HG02642 (cell line): ENCODE results near the gene CANX.
"Not testable (repeated sequence)": the region's sequence is repeated elsewhere in the genome, so short reads cannot be mapped to it uniquely, and the experiment has no call there.

Source experiments
- ATAC-seq: cut with Tn5 transposase; IDR thresholded peaks from one replicate; pipeline ENCODE4 v1.9.1; 2021; ENCODE audit warnings: mild to moderate bottlenecking; ENCODE audit not compliant: unreplicated experiment, poor library complexity

The CANX gene

GRCh38 chr5:179698935-179699615, at the start of gene CANX:
Gene CANX, plus strand, starts transcription at chr5:179698967. Its CDS starts 6,715 bp downstream, at chr5:179705682.
- ATAC-seq, result peak; percentile 18

- not testable (repeated sequence) for ATAC-seq
These were observed 49.5 kb upstream of the CANX start for GRCh38 chr5:179649166-179649703.

GRCh38 chr5:179650245-179650644, 48.5 kb upstream of the CANX start:
- not testable (repeated sequence) for ATAC-seq

GRCh38 chr5:179653135-179653534, 45.6 kb upstream of the CANX start:
- not testable (repeated sequence) for ATAC-seq

- peak; percentile 92 for ATAC-seq
These were observed 41.2 kb upstream of the CANX start for GRCh38 chr5:179657302-179658178.

GRCh38 chr5:179658179-179658856, 40.4 kb upstream of the CANX start:
- ATAC-seq, result peak; percentile 66

GRCh38 chr5:179661647-179662046, 37.1 kb upstream of the CANX start:
- not testable (repeated sequence) for ATAC-seq

- ATAC-seq, result peak; percentile 59
These were observed 30.4 kb upstream of the CANX start for GRCh38 chr5:179668391-179668790.

GRCh38 chr5:179678223-179679013, 20.3 kb upstream of the CANX start:
- ATAC-seq, result peak; percentile 93

- peak; percentile 17 for ATAC-seq
These were observed 19.6 kb upstream of the CANX start for GRCh38 chr5:179679014-179679674.

- no peak for ATAC-seq
These were observed 18.6 kb upstream of the CANX start for GRCh38 chr5:179680014-179680779.

GRCh38 chr5:179680780-179681401, 17.9 kb upstream of the CANX start, which contains the start of gene CBY3:
Gene CBY3, minus strand, starts transcription at chr5:179681034. Its CDS starts 116 bp downstream, at chr5:179680918.
- no peak for ATAC-seq

- not testable (repeated sequence) for ATAC-seq
These were observed 9.6 kb upstream of the CANX start for GRCh38 chr5:179689212-179689611.

- ATAC-seq, result no peak
These were observed 4.2 kb upstream of the CANX start for GRCh38 chr5:179694561-179694960.

GRCh38 chr5:179696603-179697002, 2.2 kb upstream of the CANX start:
- no peak for ATAC-seq

GRCh38 chr5:179697108-179697507, 1.7 kb upstream of the CANX start:
- no peak for ATAC-seq

- ATAC-seq, result not testable (repeated sequence)
These were observed 1.2 kb upstream of the CANX start for GRCh38 chr5:179697543-179697942.
